K562 (cell line): ENCODE measurements around the gene TMEM181. TPM values are rescaled to one million over a fixed set of nuclear protein-coding genes. Genes with fewer than 3 reads are reported as not detected.
"Not testable (repeated sequence)": the region's sequence is repeated elsewhere in the genome, so short reads cannot be mapped to it uniquely, and the experiment has no call there.

ENCODE experiments used
- ATAC-seq: fragments of 200-7000 bp; cut with Tn5 transposase; 3 replicates; pipeline ENCODE4 v1.9.1; 2020; ENCODE audit warnings: moderate library complexity
- BruUV-seq: library from RNA; stranded (reverse); fragments of 400-500 nt; replicated peaks from 2 replicates; lab custom pipeline; 2021; lab: Mats Ljungman, UMichigan
- CTCF ChIA-PET: fragments of 300-600 bp; formaldehyde crosslinking; extraction: SDS; loops from one replicate; lab custom pipeline; 2021; ENCODE audit warnings: low intra/inter-chr PET ratio; lab: Yijun Ruan, JAX
- POLR2A ChIA-PET: fragments of 300-600, 350-650 bp; sonication (Branson Sonifier 250); formaldehyde crosslinking; extraction: SDS; loops from one replicate; lab custom pipeline; 2021; ENCODE audit warnings: antibody characterized with exemption, inconsistent platforms; lab: Yijun Ruan, JAX
- DNase-seq, 4 experiments: peaks; one replicate each; pipeline versions ENCODE4 v3.0.0 to v3.0.0-alpha.2; 2011 to 2018; ENCODE audit warnings: low spot score in 3 of 4, mixed read lengths in 3 of 4; ENCODE audit errors: extremely low read depth in 1 of 4
- FAIRE-seq: peaks from 2 replicates; lab custom pipeline; 2011; peaks lifted over from hg19 to GRCh38; lab: Jason Lieb, UNC
- H2AFZ ChIP-seq: 2 replicates; pipeline ENCODE4 v1.6.0; 2011; ENCODE audit warnings: low read depth, low read length, control low read depth, inconsistent platforms
- H3K27ac ChIP-seq: fragments of 200-600 bp; 3 replicates; pipeline ENCODE4 v1.8.0; 2011; ENCODE audit warnings: low read depth, mild to moderate bottlenecking, control low read depth, inconsistent platforms, low read length, moderate library complexity, mixed read lengths; ENCODE audit errors: extremely low read depth
- H3K27me3 ChIP-seq, 2 experiments: fragments of 300-600 bp in 1 of 2; 2 replicates in 1 of 2; 3 replicates in 1 of 2; pipeline versions ENCODE4 v1.6.0 to v1.8.0; 2011; ENCODE audit warnings: inconsistent platforms in 2 of 2, low read length in 2 of 2, mild to moderate bottlenecking in 1 of 2, mixed read lengths in 1 of 2, moderate library complexity in 1 of 2; ENCODE audit not compliant: control insufficient read depth in 2 of 2, insufficient read depth in 2 of 2
- H3K36me3 ChIP-seq: fragments of 300-600 bp; 3 replicates; pipeline ENCODE4 v1.8.0; 2011; ENCODE audit warnings: mild to moderate bottlenecking, low read length, inconsistent platforms; ENCODE audit not compliant: control insufficient read depth, insufficient read depth
- H3K4me1 ChIP-seq, 2 experiments: fragments of 200-600 bp in 1 of 2; replicated peaks in 1 of 2; 2 replicates in 1 of 2; 3 replicates in 1 of 2; pipeline versions ENCODE4 v1.5.1 to v1.8.0; 2011; ENCODE audit warnings: inconsistent platforms in 2 of 2, low read length in 2 of 2, mild to moderate bottlenecking in 1 of 2, mixed read lengths in 1 of 2, moderate library complexity in 1 of 2; ENCODE audit not compliant: control insufficient read depth in 2 of 2, insufficient read depth in 2 of 2
- H3K4me2 ChIP-seq: 2 replicates; pipeline ENCODE4 v1.6.1; 2011; ENCODE audit warnings: low read length, control low read depth, inconsistent platforms, mixed read lengths; ENCODE audit not compliant: insufficient read depth
- H3K4me3 ChIP-seq: fragments of 200-600 bp; sonication (generic), shearing (Covaris generic); 2 replicates; pipeline ENCODE4 v1.5.1; 2016; ENCODE audit warnings: control low read depth, inconsistent platforms
- H3K79me2 ChIP-seq: fragments of 200-600 bp; 3 replicates; pipeline ENCODE4 v1.8.0; 2011; ENCODE audit warnings: low read length, inconsistent platforms; ENCODE audit not compliant: control insufficient read depth, insufficient read depth
- H3K9ac ChIP-seq, 2 experiments: 2 replicates each; pipeline versions ENCODE4 v1.6.0 to v1.6.1; 2011; ENCODE audit warnings: low read depth in 2 of 2, low read length in 2 of 2, control low read depth in 1 of 2, inconsistent platforms in 1 of 2, mild to moderate bottlenecking in 1 of 2, mixed read lengths in 1 of 2; ENCODE audit not compliant: insufficient read depth in 1 of 2
- H3K9me1 ChIP-seq: one replicate; pipeline ENCODE4 v1.6.0; 2011; ENCODE audit warnings: inconsistent platforms, mild to moderate bottlenecking, low read length, moderate library complexity; ENCODE audit not compliant: control insufficient read depth, insufficient read depth
- H3K9me3 ChIP-seq: replicated peaks from 2 replicates; pipeline ENCODE4 v1.5.1; 2011; ENCODE audit warnings: low read depth, low read length, inconsistent platforms; ENCODE audit not compliant: control insufficient read depth, insufficient read depth
- H4K20me1 ChIP-seq: replicated peaks from 2 replicates; pipeline ENCODE4 v1.6.1; 2011; ENCODE audit warnings: low read length, inconsistent platforms, mixed read lengths; ENCODE audit not compliant: control insufficient read depth, insufficient read depth
- ADNP ChIP-seq: fragments of 200-800 bp; sonication (Bioruptor generic); IDR thresholded peaks from 2 replicates; pipeline ENCODE4 v1.6.1; 2016; ENCODE audit warnings: missing genetic modification characterization, missing compliant biosample characterization
- CC2D1A ChIP-seq: fragments of 450-650 bp; IDR thresholded peaks from 2 replicates; pipeline ENCODE4 v1.6.1; 2017; ENCODE audit warnings: mild to moderate bottlenecking
- CEBPB ChIP-seq: fragments of 450-650 bp; IDR thresholded peaks from 2 replicates; pipeline ENCODE4 v1.6.1; 2016; ENCODE audit warnings: missing genetic modification characterization, missing compliant biosample characterization
- GTF2B ChIP-seq: IDR thresholded peaks from 2 replicates; pipeline ENCODE4 v1.6.1; 2011; ENCODE audit not compliant: insufficient read length; ENCODE audit errors: extremely low read depth
- PRDM10 ChIP-seq: fragments of 450-650 bp; IDR thresholded peaks from 2 replicates; pipeline ENCODE4 v1.6.1; 2018; ENCODE audit not compliant: partially characterized antibody
- TBP ChIP-seq: optimal IDR thresholded peaks from 2 replicates; pipeline ENCODE3; 2011; ENCODE audit warnings: low read depth, low read length, improper control_type of control experiment
- ZNF280A ChIP-seq: fragments of 450-650 bp; IDR thresholded peaks from 2 replicates; pipeline ENCODE4 v1.6.1; 2018; ENCODE audit warnings: mild to moderate bottlenecking, low read depth; ENCODE audit not compliant: partially characterized antibody
- ZNF431 ChIP-seq: sonication (generic); formaldehyde crosslinking; IDR thresholded peaks from 2 replicates; pipeline ENCODE4 v1.8.0; 2022; ENCODE audit warnings: mild to moderate bottlenecking, missing genetic modification reagents
- WGBS: fragments of 100-300 bp; shearing (Covaris generic); methylation state at CpG from one replicate; pipeline ENCODE4 v1.1.6; 2016; ENCODE audit warnings: low coverage, mixed read lengths; ENCODE audit not compliant: insufficient coverage; ENCODE audit errors: missing lambda C conversion rate; 5-methylcytosine and 5-hydroxymethylcytosine counted together
- in situ Hi-C: fragments of 300-500 bp; cut with MboI; formaldehyde crosslinking; loops from 4 replicates; pipeline ENCODE4 v1.15.0; 2018; ENCODE audit warnings: inconsistent platforms, mixed read lengths
- intact Hi-C: fragments of 100-400 bp; cut with micrococcal nuclease; formaldehyde crosslinking; loops from 2 replicates; pipeline ENCODE4 v1.14.2; 2022
- polyA plus RNA-seq, 8 experiments: library from polyadenylated mRNA; depleted of rRNA in 4 of 8; stranded (reverse) in 5 of 8; unstranded in 3 of 8; fragments of >200 nt; fragmentation: Nextera tagmentation in 2 of 8; fragmentation: Illumina TruSeq in 1 of 8; extraction: Ambion mirVana in 2 of 8; extraction: Trizol in 1 of 8; gene quantifications; 2 replicates each; pipeline versions ENCODE4 v1.2.1 to v1.2.3, GENCODE V29; 2011 to 2014; ENCODE audit warnings: inconsistent platforms in 1 of 8, missing spikeins in 1 of 8
- total RNA-seq, 7 experiments: library from RNA; depleted of rRNA in 6 of 7; stranded (reverse); fragments of >200 nt in 6 of 7; fragmentation: Illumina TruSeq in 2 of 7; extraction: Trizol in 2 of 7; gene quantifications; 2 replicates each; pipeline versions ENCODE4 v1.2.1 to v1.2.3, GENCODE V29; 2011 to 2021; ENCODE audit warnings: low replicate concordance in 1 of 7

TMEM181 gene
- total and polyA plus RNA-seq, 9 of the 15 experiments (the other 6 are each of a cell fraction or from before 2014, with no cell fraction given), result 5.6 to 27.2 (median 19.9) TPM

GRCh38 chr6:158520975-158521374, 38.9 kb upstream of the TMEM181 start:
- not testable (repeated sequence) for H4K20me1 ChIP-seq
- WGBS, result 14% methylated on average over 7 of the region's 7 CpGs

GRCh38 chr6:158521759-158522158, 38.1 kb upstream of the TMEM181 start:
- Histone ChIP-seq H3K9me1 (no peaks in the 10 kb centered on the region), H3K9me3 (no peaks in the 10 kb centered on the region), H2AFZ (no peak overlapping the region), H3K4me2 (no peak overlapping the region), H3K79me2 (no peaks in the 10 kb centered on the region), H3K4me3 (no peak overlapping the region), H3K4me1 (peaks cover 0 to 3% of the 10 kb centered on the region in 2 experiments; a peak in 2 of 5 replicates), H4K20me1 (no peaks in the 10 kb centered on the region), H3K27me3 (peaks cover 63 to 75% of the 10 kb centered on the region in 2 experiments), H3K9ac (no peak overlapping the region), H3K36me3 (no peaks in the 10 kb centered on the region), H3K27ac (no peak overlapping the region)
- in situ Hi-C loops, result no loop called here
- DNase-seq, result no peak
- WGBS, result 0% methylated on average over 1 of the region's 1 CpG
- BruUV-seq, result no TSS peak
- intact Hi-C loops, result no loop called here
- ATAC-seq, result no peak
- ChIA-PET POLR2A (no interaction called here), CTCF (no interaction called here)
- FAIRE-seq, result no peak
- no peak for TF ChIP-seq PRDM10
- TF ChIP-seq ZNF431 (CRISPR knock-in tag), result no peak
- TF ChIP-seq TBP, result no peak
- TF ChIP-seq GTF2B, result no peak
- no peak for TF ChIP-seq ADNP (tag)
- no peak for TF ChIP-seq ZNF280A
- no peak for TF ChIP-seq CC2D1A

More at GRCh38 chr6:158520975-158521374, 38.9 kb upstream of the TMEM181 start:
- not testable (repeated sequence) for DNase-seq, ATAC-seq, H3K27ac ChIP-seq, H3K9me3 ChIP-seq, H3K4me3 ChIP-seq, H3K79me2 ChIP-seq, H3K4me1 ChIP-seq
- peaks cover 68 to 81% of the 10 kb centered on the region in 2 experiments for H3K27me3 ChIP-seq
- peak; percentile 50 for TF ChIP-seq CEBPB (tag)
- TF ChIP-seq, all 486 proteins: peak for 1; not testable (repeated sequence) for 485
- CTCF ChIA-PET, FAIRE-seq, BruUV-seq, H3K36me3 ChIP-seq, in situ Hi-C loops, H2AFZ ChIP-seq, H3K4me2 ChIP-seq, intact Hi-C loops, H3K9me1 ChIP-seq, POLR2A ChIA-PET, H3K9ac ChIP-seq: not testable (repeated sequence)
